A673 (cell line): Measurements from ENCODE around the gene CLEC1B. TPM values are rescaled to one million over a fixed set of nuclear protein-coding genes. Genes with fewer than 3 reads are reported as not detected.

Source experiments
- BruUV-seq: library from RNA; stranded (reverse); fragments of 400-500 nt; replicated peaks from 2 replicates; lab custom pipeline; 2021; lab: Mats Ljungman, UMichigan
- CTCF ChIA-PET: fragments of 300-600 bp; sonication (Branson Sonifier 250); formaldehyde crosslinking; loops from one replicate; lab custom pipeline; 2022; ENCODE audit warnings: antibody characterized with exemption; lab: Charles Lee
- POLR2A ChIA-PET: fragments of 300-600 bp; sonication (Branson Sonifier 250); formaldehyde crosslinking; loops from one replicate; lab custom pipeline; 2022; ENCODE audit warnings: antibody characterized with exemption; ENCODE audit not compliant: low non-redundant PET; lab: Charles Lee
- DNase-seq: peaks from one replicate; pipeline ENCODE4 v3.0.0-alpha.2; 2015; ENCODE audit warnings: low spot score
- H3K27ac ChIP-seq: fragments of 200-600 bp; sonication (generic); 2 replicates; pipeline ENCODE4 v1.5.1; 2016; ENCODE audit warnings: mixed run types, low read depth, mild to moderate bottlenecking, mixed read lengths, antibody characterized with exemption, low read length; ENCODE audit not compliant: poor library complexity, severe bottlenecking
- H3K27me3 ChIP-seq: fragments of 200-600 bp; sonication (generic); replicated peaks from 2 replicates; pipeline ENCODE4 v1.6.1; 2017; ENCODE audit warnings: mixed run types, low read depth, mild to moderate bottlenecking, mixed read lengths, antibody characterized with exemption, low read length; ENCODE audit not compliant: insufficient read depth, poor library complexity
- H3K36me3 ChIP-seq: fragments of 200-600 bp; sonication (generic); 2 replicates; pipeline ENCODE4 v1.6.1; 2016; ENCODE audit warnings: mixed run types, mild to moderate bottlenecking, mixed read lengths, antibody characterized with exemption, low read length; ENCODE audit not compliant: insufficient read depth, poor library complexity, severe bottlenecking
- H3K4me1 ChIP-seq: fragments of 200-600 bp; sonication (generic); 2 replicates; pipeline ENCODE4 v1.6.1; 2017; ENCODE audit warnings: mixed run types, mild to moderate bottlenecking, mixed read lengths, antibody characterized with exemption, low read length; ENCODE audit not compliant: insufficient read depth, poor library complexity, severe bottlenecking
- H3K4me3 ChIP-seq: fragments of 200-600 bp; sonication (generic); 2 replicates; pipeline ENCODE4 v1.5.1; 2016; ENCODE audit warnings: low read depth, mixed run types, mild to moderate bottlenecking, mixed read lengths, low read length; ENCODE audit not compliant: poor library complexity, severe bottlenecking
- H3K9me3 ChIP-seq: fragments of 200-600 bp; sonication (generic); 2 replicates; pipeline ENCODE4 v1.6.1; 2016; ENCODE audit warnings: mixed run types, low read depth, mild to moderate bottlenecking, mixed read lengths, antibody characterized with exemption, low read length; ENCODE audit not compliant: poor library complexity, severe bottlenecking
- EZH2 ChIP-seq: fragments of 200-600 bp; sonication (generic); IDR thresholded peaks from 2 replicates; pipeline ENCODE4 v1.6.1; 2017; ENCODE audit warnings: borderline replicate concordance, low read depth, mild to moderate bottlenecking, mixed read lengths, antibody characterized with exemption, low read length; ENCODE audit not compliant: poor library complexity, severe bottlenecking
- intact Hi-C: fragments of 100-400 bp; cut with micrococcal nuclease; formaldehyde crosslinking; loops from one replicate; pipeline ENCODE4 v1.10.0; 2022; ENCODE audit not compliant: unreplicated experiment
- total RNA-seq: library from RNA; stranded (reverse); gene quantifications from 2 replicates; pipeline ENCODE4 v1.2.3, GENCODE V29; 2021
- TF ChIP-seq, protein P1 (sequence below): fragments of 300-800, 200-600 bp; sonication (generic); conservative IDR thresholded peaks from 2 replicates; pipeline ENCODE4 v1.5.1; 2017; ENCODE audit warnings: low read depth, mild to moderate bottlenecking, antibody characterized with exemption, low read length, moderate library complexity, mixed read lengths

CLEC1B gene
- total RNA-seq, 1 experiment from 2014 or later: not detected

DNA sequence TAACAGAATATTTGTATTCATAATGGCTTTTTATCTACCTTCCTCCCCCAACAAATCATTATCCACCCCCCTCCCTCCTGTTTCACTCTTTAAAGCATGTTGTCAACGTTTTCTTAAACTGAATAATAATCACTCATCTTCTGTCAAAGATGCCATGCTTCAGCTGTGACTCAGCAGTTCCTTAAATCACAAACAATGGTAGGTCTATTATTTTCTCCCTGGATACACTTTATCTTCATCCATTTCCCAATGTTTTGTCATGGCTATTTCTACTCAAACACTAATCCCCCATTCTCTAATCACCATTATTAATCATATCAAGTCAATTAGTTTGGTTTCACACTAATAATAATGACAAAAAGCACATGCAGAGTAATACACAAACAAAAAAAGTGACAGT is 18.0 kb upstream of the CLEC1B start:
- peaks cover 3% of the 10 kb centered on the region for H3K27me3 ChIP-seq
- ChIA-PET CTCF (no interaction called here), POLR2A (no interaction called here)
- H3K36me3 ChIP-seq: no peaks in the 10 kb centered on the region
- H3K4me1 ChIP-seq: peaks cover 13% of the 10 kb centered on the region
- BruUV-seq: no TSS peak
- no peak for TF ChIP-seq EZH2
- TF ChIP-seq, protein P1, sequence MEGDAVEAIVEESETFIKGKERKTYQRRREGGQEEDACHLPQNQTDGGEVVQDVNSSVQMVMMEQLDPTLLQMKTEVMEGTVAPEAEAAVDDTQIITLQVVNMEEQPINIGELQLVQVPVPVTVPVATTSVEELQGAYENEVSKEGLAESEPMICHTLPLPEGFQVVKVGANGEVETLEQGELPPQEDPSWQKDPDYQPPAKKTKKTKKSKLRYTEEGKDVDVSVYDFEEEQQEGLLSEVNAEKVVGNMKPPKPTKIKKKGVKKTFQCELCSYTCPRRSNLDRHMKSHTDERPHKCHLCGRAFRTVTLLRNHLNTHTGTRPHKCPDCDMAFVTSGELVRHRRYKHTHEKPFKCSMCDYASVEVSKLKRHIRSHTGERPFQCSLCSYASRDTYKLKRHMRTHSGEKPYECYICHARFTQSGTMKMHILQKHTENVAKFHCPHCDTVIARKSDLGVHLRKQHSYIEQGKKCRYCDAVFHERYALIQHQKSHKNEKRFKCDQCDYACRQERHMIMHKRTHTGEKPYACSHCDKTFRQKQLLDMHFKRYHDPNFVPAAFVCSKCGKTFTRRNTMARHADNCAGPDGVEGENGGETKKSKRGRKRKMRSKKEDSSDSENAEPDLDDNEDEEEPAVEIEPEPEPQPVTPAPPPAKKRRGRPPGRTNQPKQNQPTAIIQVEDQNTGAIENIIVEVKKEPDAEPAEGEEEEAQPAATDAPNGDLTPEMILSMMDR: no peak
- H3K4me3 ChIP-seq: no peak overlapping the region
- intact Hi-C loops: loop anchor here (10.0 kb wide), 1 partner anchor 272 kb away; no protein-coding TSS in a partner anchor
- peak; percentile 21 for DNase-seq
- H3K9me3 ChIP-seq: no peaks in the 10 kb centered on the region
- no peak overlapping the region for H3K27ac ChIP-seq

DNA sequence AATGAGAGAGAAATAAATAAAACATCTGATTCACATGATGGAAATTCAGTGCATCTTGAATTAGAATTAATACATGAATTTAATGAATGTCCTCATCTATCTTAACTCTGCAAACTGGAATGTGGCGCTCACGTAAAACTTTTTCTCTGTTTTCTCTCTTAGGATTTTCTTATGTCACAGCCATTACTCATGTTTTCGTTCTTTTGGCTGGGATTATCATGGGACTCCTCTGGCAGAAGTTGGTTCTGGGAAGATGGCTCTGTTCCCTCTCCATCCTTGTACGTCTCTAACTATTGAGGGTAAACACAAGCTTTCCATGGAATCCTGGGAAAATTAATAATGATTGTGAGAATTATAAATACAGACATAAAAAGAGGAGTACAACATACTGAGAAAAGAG is 16.5 kb upstream of the CLEC1B start:
- Histone ChIP-seq H3K4me3 (no peak overlapping the region), H3K9me3 (no peaks in the 10 kb centered on the region), H3K36me3 (no peaks in the 10 kb centered on the region), H3K27me3 (peaks cover 3% of the 10 kb centered on the region), H3K27ac (no peak overlapping the region), H3K4me1 (peaks cover 13% of the 10 kb centered on the region)
- no TSS peak for BruUV-seq
- ChIA-PET CTCF (no interaction called here), POLR2A (no interaction called here)
- intact Hi-C loops: loop anchor here (10.0 kb wide), 1 partner anchor 271 kb away; no protein-coding TSS in a partner anchor
- TF ChIP-seq EZH2: no peak
- TF ChIP-seq, protein P1: no peak
- no peak for DNase-seq

DNA sequence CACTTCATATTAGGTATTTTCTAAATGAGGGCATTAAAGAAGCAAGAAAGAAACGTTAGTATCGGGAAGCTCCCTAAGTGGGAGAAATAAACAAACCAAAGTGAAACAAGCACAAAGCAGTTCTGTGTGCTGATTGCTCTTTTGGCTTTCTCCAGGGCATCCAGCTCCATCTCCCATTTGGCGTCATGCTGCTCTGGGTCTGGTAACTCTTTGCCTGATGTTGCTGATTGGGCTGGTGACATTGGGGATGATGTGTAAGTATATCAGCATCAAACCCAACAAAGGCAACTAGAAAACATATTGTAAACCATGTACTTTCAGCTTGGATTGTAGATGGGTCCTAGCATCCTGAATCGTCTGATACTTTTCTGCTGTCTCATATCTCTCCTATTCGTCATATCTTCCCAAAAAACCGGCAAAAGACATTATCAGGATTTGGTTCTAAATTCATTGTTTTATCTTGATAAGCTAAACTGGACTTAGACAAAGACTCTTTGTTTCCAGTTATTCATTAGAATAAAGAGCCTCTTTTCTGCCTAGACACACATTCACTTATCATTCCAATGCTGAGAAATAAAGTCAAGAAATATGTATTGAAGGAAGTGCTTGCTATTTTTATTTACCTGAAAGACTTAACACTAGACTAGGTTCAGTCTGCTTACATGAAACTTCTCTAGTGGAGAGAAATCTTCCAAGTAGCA is 13.9 kb upstream of the CLEC1B start:
- H3K27me3 ChIP-seq: peaks cover 3% of the 10 kb centered on the region
- POLR2A ChIA-PET: no interaction called here
- no peak overlapping the region for H3K4me3 ChIP-seq
- H3K27ac ChIP-seq: no peak overlapping the region
- CTCF ChIA-PET: no interaction called here
- H3K4me1 ChIP-seq: peaks cover 11% of the 10 kb centered on the region
- TF ChIP-seq, protein P1: no peak
- TF ChIP-seq EZH2: no peak
- H3K36me3 ChIP-seq: no peaks in the 10 kb centered on the region
- no TSS peak for BruUV-seq
- intact Hi-C loops: loop anchor here (10.0 kb wide), 1 partner anchor 268 kb away; no protein-coding TSS in a partner anchor
- no peak for DNase-seq
- no peaks in the 10 kb centered on the region for H3K9me3 ChIP-seq
